GM19043 (cell line): ENCODE results near the gene ABCC1.

Source experiments
- ATAC-seq: cut with Tn5 transposase; IDR thresholded peaks from one replicate; pipeline ENCODE4 v1.9.1; 2021; ENCODE audit warnings: low read depth; ENCODE audit not compliant: unreplicated experiment

ABCC1 gene

DNA sequence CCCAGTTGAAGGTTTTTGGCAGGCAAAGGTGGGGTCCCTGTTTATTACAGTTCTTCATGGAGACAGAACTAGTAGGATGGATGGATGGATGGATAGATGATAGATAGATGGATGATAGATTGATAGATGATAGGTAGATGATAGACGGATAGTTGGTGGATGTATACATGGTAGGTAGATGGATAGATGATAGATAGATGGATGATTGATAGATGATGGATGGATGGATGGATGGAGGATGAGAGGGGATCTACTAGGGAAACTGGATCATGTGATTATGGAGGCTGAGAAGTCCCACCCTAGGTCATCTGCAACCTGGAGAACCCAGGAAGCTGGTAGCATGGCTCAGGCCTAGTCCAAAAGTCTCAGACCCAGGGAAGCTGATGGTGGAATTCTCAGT lies 88.6 kb downstream of the ABCC1 start:
- no peak for ATAC-seq

DNA sequence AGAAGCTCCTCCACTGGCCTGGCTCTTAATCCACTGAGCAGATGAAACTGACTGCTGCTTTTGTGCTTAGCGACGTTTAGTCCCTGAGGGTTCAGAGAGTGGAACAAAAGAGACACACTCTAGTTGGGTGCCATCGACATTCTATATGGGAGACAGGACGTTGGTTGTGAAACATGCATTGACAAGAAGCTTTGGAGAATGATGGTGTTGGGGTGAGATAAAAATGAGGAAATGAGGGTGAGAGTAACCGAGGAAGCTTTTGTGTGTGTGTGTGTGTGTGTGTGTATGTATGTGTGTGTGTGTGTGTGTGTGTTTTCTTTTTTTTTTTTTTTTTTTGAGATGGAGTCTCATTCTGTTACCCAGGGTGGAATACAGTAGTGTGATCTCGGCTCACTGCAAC lies 89.5 kb downstream of the ABCC1 start:
- ATAC-seq, result no peak

DNA sequence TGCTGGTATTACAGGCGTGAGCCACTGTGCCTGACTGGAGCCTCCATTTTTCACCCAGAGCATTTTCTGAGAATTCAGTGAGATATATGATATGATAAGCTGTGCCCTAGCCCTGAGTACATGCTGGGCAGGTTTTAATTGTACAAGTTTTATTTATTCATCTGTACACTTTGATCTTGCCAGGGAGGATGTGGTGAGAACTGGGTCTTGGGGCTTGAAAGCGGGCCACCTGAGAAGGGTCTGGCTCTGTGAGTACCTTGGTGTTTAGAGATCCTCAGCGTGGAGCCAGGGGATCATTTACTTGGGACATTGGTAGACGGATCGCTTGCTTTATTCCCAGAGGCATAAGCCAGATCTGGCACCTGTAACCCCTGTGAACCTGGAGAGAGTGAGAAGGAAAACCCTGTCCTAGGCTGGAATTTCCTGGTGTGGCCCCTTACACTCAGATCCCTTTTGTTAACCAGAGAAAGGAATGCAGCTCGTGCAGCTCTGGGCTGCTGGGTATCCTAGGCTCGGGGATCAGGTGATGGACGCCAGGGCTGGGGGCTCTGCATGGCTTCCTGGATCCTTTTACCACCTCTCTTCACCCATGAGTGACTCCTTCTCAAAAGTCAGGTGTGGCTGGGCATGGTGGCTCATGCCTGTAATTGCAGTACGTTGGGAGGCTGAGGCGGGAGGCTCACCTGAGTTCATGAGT lies 91.9 kb downstream of the ABCC1 start:
- ATAC-seq, result no peak

DNA sequence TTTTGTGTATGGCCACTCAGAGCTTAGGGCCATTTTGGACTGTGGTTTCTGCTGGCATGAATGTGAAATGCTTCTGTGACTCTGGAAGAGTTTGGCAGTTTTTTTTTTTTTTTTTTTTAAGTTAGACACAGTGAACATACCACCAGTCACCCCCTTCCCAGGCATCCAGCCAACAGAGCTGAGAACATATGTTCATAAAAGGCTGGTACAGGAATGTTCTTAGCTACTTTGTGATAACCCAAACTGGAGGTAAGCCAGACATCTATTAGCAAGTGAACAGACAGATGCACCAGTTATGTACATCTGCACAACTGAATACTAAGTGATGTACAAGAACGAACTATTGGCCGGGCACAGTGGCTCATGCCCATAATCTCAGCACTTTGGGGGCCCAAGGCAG lies 92.7 kb downstream of the ABCC1 start:
- no peak for ATAC-seq

DNA sequence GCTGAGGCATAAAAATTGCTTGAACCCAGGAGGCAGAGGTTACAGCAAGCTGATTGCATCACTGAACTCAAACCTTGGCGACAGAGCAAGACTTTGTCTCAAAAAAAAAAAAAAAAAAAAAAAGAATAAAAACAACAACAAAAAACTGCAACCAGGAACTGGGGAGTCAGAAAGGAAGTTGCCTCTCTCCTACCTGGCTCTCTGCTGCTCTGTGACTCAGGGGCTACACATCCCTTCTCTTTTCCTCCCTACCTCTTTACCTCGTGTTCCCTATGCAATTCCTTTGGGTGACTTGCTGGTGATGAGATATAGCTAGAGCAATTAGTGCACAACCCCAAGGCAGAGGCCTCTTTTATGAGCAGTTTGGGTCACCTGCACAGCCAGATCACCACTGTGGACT lies 95.9 kb downstream of the ABCC1 start:
- no peak for ATAC-seq

DNA sequence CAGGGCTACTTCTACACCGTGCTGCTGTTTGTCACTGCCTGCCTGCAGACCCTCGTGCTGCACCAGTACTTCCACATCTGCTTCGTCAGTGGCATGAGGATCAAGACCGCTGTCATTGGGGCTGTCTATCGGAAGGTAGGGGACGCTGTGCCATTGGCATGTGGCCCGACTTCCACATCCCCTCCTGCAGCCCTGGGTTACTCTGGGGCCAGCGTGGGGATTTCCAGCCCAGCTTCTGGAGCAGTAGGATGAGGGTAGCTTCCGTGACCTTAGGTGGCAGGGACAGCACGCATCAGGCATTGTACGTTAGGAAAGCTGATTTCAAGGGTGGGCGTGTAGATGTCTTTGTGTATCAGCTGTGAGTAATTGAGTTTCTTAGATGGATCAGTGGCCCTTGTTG lies 96.5 kb downstream of the ABCC1 start:
- no peak for ATAC-seq

DNA sequence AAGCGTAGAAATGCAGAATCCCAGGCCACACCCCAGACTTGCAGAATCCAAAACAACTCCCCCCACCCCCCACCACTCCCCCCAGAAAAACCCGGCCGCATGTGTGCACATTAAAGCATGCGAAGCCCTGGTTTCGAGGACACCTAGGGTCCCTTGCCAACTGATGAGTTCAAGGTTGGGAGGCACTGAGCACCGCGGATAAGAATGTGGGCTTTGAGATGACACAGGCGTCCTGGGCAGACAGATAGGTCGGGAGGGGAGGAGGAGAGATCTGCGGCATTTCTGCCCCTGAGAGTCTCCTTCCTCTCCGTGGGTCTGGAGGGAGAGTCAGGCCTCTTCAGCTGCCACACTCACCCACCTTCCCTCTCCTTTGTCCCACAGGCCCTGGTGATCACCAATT lies 98.3 kb downstream of the ABCC1 start:
- ATAC-seq, result no peak

DNA sequence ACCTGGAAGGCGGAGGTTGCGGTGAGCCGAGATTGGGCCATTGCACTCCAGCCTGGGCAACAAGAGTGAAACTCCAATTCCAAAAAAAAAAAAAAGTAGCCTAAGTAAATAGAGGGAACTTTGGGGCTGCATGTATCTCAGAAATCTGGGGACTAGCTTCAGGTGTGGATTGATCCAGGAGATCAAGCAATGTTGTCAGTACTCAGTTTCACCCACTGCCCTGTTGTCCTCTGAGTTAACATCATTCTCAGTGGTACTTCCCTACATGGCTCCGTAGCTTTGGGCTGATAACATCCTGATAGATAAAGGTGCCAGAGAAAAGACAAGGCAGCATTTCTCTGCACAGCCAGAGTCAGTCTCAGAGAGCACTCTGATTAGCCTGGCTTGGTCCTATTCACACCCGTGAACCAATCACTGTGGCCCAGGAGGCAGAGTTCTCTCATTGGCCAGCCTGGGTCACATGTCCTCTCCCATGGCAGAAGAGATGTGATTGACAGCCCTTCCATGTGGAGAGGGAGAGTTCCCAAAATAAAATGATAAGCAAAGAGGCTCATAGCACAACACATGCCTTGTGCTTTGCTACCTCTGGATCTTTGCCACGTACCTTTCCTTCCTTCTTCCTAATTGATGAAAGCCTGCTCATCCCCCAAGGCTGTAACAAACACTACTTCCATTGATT lies 99.6 kb downstream of the ABCC1 start:
- ATAC-seq, result no peak

DNA sequence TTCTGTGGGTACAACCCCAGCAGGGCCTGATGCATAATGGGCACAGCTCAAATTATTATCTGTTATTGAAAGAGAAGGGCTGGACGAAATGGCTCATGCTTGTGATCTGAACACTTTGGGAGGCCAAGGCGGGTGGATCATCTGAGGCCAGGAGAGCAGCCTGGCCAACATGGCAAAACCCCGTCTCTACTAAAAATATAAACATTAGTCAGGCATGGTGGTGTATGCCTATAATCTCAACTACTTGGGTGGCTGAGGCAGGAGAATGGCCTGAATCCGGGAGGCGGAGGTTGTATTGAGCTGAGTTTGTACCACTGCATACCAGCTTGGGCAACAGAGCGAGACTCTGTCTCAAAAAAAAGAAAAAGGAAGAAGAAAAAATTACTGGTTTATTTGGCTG lies 100.7 kb downstream of the ABCC1 start:
- no peak for ATAC-seq

DNA sequence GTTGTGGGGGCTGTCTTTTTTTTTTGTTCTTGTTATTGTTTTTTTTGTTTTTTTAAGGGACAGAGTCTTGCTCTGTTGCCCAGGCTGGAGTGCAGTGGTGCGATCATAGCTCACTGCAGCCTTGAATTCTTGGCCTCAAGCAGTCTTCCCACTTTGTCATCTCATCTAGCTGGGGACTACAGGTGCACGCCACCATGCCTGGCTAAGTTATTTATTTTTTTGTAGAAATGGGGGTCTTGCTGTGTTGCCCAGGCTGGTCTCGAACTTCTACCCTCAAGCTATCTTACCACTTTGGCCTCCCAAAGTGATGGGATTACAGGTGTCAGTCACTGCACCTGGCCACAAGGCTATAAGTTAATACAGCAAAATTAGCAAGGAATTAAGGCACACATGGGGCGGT lies 101.7 kb downstream of the ABCC1 start:
- no peak for ATAC-seq

DNA sequence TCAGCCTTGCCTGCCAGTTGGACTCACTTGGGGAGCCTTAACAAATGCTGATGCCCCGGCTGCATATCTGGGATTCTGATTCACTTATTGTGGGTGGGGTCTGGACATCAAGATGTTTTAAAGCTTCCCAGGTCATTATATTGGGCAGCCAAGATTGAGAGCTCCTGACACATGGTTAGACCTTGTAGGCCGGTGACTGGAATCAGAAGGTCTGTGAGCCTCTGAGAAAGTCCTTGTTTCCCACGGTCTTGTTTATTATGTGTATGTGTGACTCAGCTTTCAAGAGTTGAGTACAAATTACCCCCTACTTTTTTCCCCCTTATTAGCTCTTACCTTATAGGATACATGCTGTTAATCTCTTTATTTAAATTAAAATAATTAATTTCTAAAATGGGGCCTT lies 103.5 kb downstream of the ABCC1 start:
- no peak for ATAC-seq

DNA sequence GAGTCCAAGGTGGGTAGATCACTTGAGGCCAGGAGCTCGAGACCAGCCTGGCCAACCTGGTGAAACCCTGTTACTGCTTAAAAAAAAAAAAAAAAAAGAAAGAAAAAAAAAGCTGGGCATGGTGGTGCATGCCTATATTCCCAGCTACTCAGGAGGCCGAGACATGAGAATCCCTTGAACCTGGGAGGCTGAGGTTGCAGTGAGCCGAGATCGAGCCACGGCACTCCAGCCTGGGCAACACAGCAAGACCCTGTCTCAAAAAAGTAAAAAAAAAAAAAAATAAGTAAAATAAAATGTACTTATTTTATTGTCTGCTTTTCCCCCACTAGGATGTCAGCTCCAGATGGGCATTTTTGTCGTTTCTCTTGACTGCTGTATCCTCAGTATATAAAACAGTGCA lies 107.7 kb downstream of the ABCC1 start:
- no peak for ATAC-seq

DNA sequence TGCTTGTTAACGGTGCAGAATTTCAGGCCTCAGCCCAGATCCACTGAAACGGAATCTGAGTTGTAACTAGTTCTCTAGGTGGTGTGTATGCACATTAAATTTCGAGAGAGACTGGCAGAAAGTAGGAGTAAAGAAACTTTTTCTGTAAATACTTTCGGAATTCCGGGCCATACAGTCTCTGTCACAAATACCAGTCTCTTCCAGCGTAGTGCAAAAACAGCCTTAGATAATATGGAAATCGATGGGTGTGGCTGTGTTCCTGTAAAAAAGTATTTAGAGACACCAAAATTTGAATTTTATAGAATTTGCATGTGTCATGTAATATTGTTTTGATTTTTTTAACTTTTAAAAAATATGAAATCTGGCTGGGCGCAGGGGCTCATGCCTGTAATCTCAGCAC lies 109.7 kb downstream of the ABCC1 start:
- no peak for ATAC-seq

DNA sequence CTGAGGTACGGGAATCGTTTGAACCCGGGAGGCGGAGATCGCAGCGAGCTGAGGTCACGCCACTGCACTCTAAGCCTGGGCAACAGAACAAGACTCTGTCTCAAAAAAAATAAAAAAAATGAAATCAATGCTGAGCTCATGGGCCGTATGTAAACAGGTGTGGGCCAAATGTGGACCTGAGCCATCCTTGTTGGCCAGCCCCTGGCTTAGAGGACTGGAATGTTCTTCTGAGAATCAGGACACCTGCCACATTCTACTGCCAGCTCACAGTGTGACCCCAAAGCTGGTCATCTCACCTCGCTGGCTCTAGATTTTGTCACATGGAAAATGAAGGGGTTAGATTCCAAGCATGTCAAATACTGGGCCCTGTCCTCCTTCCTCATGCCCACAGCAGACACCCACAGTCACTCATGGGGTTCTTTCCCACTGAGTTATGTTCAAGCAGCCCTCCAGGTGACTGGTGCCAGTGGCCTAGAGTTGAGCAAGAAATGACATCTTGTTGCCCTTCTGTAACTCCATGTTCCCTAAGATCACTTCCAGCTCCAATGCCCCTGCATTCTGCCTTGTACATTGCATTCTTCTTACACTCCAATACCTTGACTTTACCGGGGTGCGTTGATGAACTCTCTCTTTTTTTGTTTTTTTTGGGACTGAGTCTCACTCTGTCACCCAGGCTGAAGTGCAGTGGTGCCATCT lies 110.6 kb downstream of the ABCC1 start:
- no peak for ATAC-seq

DNA sequence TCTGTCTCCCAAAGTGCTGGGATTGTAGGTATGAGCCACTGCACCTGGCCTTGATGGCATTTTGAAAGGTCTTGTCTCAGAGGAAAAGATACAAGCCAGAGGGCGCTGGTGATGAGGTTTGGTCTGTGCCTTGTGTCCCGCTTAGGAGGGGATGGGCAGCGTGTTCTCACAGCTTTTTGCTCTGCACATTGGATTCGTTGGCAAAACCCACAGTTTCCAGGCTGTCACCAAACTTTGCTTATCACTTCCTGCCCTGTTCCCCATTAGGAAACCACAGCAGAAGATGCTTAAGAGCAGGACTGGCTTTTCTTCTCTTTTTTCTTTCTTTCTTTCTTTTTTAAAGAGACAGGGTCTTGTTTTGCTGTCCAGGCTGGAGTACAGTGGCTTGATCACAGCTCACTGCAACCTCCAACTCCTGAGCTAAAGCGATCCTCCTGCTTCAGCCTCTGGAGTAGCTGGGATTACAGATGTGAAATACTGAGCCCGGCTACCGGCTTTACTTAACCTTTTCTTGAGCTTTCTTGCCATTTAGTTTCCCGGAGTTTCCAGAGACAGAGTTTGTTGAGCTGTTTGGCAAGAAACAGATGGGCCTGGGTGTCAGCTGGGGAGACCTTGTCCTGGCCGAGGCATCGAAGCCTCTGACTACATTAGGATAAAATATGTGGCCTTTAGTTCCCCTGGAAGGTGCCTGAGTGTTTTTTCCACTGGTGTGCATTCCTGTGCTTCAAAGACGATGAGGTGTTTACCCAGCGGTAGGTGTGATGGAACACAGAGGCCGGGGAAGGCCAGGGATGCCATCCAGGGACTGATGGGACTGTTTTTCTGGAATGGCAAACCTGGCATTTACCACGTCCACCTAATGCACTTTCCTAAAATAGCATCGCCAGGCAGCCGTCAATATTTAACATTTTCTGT lies 112.9 kb downstream of the ABCC1 start:
- ATAC-seq, result no peak

DNA sequence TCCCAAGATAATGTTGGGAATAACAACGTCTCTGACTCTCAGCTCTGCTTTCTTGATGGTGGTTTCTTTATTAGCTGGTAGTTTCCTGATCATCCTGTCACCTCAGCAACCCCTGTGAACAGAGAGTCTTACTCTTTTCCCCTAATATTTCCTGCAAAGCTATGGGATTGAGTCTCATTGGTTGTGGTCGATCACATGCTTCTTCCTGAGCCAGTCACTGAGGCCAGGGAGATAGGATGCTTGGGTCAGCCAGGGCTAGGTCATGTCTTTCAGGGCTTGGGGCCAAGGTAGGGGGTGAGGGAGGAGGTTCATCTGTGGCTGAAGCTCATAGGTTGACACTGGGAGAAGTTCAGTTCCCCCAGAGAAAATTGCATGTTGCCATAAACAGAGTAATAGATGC lies 114.3 kb downstream of the ABCC1 start:
- ATAC-seq, result no peak

DNA sequence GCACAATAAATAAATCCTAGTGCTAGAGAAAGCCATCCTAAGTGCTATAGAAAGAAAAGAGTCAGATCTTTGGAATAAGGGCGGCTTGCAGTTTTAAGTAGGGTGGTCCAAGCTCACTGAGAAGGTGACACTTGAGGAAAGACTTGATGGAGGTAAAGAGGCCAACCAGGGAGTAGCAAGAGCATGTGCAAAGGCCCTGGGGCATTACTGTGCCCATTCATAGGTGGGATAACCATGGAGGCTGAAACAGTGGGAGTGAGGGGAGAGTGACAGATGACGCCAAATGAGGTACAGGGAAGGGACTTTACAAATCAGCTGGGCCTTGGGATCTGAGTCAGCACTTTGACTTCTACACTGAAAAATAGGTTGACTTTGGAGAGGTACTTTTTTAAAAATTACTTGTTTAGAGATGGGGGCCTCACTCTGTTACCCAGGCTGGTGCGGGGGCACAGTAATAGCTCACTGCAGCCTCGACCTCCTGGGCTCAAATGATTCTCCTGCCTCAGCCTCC lies 115.5 kb downstream of the ABCC1 start:
- ATAC-seq, result no peak

DNA sequence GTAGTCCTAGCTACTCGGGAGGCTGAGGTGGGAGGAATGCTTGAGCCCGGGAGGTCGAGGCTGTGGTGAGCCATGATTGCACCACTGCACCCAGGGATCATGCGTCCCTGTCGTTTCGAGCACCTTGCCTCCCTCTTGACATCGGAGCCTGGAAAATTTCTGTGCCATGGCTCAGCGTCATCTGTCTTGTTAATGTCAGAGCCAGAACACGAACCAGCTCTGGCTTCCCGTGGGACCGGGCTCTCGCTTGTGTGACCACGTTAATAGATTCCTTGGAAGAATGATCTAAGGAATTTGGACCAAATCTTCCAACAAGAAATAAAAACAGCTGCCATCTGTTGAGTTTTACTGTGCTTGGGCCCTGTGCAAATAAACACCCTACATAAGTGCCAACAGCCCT lies 117.7 kb downstream of the ABCC1 start:
- no peak for ATAC-seq

DNA sequence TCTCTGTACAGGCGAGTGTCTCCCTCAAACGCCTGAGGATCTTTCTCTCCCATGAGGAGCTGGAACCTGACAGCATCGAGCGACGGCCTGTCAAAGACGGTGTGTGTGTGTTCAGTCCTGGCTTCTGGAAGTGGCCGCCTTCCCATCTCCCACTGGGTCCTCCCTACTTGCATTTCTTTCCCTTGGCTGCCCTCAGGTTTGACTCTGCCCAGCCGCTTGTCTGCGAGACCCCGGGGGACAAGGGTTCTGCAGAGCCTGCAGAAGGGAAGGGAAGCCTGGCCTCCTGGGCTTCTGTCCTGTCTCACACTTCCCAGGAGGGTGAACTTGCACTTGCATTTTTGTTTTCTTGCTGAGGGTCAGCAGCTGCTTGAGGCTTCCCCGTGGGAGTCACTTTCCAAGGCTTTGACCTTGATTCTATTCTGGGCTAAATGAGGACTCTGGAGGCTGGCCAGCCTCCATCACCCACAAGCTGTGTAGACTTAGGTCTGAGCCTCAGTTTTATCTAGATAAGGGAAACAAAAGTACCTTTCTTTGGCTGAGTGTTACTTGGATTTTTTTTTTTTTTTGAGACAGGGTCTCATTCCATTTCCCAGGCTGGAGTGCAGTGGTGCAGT lies 122.3 kb downstream of the ABCC1 start:
- no peak for ATAC-seq

DNA sequence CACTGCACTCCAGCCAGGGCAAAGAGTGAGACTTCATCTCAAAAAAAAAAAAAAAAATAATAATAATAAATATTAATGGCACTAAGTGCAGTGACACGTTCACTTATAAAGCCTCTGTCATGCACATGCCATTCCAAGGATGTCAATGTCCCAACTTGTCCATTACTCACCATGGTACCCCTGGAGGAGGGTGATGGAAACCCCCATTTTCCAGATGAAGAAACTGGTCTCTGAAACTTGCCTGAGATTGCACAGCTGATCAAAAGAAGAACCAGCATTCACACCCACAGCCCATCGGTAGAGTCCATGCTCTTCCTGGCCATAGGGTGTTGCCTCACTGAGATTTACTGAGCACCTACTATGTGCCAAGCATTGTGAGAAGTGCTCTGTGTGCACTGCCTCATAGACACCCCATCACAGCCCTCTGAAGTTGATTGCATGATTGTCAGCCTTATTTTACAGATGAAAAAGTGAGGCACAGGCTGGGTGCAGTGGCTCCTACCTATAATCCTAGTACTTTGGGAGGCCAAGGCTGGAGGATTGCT lies 123.7 kb downstream of the ABCC1 start:
- ATAC-seq, result no peak
